MM.1S (cell line): ENCODE results near the gene EPM2A.

ENCODE experiments used
- CTCF ChIP-seq: fragments of 300-600 bp; sonication (generic); IDR thresholded peaks from 2 replicates; pipeline ENCODE4 v1.5.1; 2016; ENCODE audit warnings: antibody characterized with exemption, low read length, mixed read lengths
- EZH2 ChIP-seq: fragments of 300-600 bp; sonication (generic); optimal IDR thresholded peaks from 2 replicates; pipeline ENCODE3; 2017; ENCODE audit warnings: low read depth, mild to moderate bottlenecking, antibody characterized with exemption, low read length, mixed read lengths
- EZH2phosphoT487 ChIP-seq: fragments of 300-600 bp; sonication (generic); IDR thresholded peaks from 2 replicates; pipeline ENCODE4 v1.6.1; 2018; ENCODE audit warnings: antibody characterized with exemption, low read length

GRCh38 chr6:145743332-145743731 is 8.0 kb upstream of the EPM2A start:
- TF ChIP-seq CTCF (no peak), EZH2phosphoT487 (no peak), EZH2 (no peak)
